ENCODE data around the gene STX11.

DNA sequence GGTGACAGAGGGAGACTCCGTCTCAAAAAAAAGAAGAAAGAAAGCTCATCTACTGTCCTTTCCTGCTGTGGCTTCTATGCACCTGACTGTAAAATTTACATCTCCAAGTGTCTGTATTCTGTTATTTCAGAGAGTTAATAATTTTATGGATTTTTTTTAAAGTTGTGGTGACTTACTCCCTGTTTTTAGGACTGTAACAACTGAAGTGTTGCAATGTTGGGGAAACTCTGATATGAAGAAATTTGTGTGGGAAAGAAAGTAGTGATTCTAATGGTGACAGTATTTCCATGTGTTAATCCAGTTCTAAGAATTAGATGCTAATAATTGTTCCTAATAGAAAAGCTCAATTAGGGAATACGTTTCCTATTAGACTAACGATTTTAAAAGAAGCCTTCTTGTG lies 27.4 kb downstream of the STX11 start:
- TF ChIP-seq, protein P1, sequence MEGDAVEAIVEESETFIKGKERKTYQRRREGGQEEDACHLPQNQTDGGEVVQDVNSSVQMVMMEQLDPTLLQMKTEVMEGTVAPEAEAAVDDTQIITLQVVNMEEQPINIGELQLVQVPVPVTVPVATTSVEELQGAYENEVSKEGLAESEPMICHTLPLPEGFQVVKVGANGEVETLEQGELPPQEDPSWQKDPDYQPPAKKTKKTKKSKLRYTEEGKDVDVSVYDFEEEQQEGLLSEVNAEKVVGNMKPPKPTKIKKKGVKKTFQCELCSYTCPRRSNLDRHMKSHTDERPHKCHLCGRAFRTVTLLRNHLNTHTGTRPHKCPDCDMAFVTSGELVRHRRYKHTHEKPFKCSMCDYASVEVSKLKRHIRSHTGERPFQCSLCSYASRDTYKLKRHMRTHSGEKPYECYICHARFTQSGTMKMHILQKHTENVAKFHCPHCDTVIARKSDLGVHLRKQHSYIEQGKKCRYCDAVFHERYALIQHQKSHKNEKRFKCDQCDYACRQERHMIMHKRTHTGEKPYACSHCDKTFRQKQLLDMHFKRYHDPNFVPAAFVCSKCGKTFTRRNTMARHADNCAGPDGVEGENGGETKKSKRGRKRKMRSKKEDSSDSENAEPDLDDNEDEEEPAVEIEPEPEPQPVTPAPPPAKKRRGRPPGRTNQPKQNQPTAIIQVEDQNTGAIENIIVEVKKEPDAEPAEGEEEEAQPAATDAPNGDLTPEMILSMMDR (IDR thresholded peaks at IDR 0.05), result no peak
- no peak for TF ChIP-seq POLR2AphosphoS5 (IDR thresholded peaks at IDR 0.05; ENCODE audit: low read depth, low read length)
- no peak for TF ChIP-seq TCF7L2 (IDR thresholded peaks at IDR 0.05; ENCODE audit: low read depth, low read length)
- TF ChIP-seq, protein P2, sequence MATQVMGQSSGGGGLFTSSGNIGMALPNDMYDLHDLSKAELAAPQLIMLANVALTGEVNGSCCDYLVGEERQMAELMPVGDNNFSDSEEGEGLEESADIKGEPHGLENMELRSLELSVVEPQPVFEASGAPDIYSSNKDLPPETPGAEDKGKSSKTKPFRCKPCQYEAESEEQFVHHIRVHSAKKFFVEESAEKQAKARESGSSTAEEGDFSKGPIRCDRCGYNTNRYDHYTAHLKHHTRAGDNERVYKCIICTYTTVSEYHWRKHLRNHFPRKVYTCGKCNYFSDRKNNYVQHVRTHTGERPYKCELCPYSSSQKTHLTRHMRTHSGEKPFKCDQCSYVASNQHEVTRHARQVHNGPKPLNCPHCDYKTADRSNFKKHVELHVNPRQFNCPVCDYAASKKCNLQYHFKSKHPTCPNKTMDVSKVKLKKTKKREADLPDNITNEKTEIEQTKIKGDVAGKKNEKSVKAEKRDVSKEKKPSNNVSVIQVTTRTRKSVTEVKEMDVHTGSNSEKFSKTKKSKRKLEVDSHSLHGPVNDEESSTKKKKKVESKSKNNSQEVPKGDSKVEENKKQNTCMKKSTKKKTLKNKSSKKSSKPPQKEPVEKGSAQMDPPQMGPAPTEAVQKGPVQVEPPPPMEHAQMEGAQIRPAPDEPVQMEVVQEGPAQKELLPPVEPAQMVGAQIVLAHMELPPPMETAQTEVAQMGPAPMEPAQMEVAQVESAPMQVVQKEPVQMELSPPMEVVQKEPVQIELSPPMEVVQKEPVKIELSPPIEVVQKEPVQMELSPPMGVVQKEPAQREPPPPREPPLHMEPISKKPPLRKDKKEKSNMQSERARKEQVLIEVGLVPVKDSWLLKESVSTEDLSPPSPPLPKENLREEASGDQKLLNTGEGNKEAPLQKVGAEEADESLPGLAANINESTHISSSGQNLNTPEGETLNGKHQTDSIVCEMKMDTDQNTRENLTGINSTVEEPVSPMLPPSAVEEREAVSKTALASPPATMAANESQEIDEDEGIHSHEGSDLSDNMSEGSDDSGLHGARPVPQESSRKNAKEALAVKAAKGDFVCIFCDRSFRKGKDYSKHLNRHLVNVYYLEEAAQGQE (IDR thresholded peaks at IDR 0.05; ENCODE audit: insufficient read depth in 1 of 2, low read depth in 2 of 2, low read length in 1 of 2), result no peak

All from Panc1 (cell line).